OCI-LY7 (cell line): ENCODE measurements around the gene MFRP. TPM values are rescaled to one million over a fixed set of nuclear protein-coding genes. Genes with fewer than 3 reads are reported as not detected.
A peak's percentile ranks its signal among the peaks of the same experiment; 100 is the strongest.

Experiments used
- BruUV-seq: library from RNA; stranded (reverse); fragments of 400-500 nt; replicated peaks from 2 replicates; lab custom pipeline; 2021; lab: Mats Ljungman, UMichigan
- CTCF ChIA-PET: fragments of 300-600 bp; sonication (Branson Sonifier 250); formaldehyde crosslinking; loops from one replicate; lab custom pipeline; 2022; ENCODE audit warnings: antibody characterized with exemption; ENCODE audit not compliant: unreplicated experiment; lab: Charles Lee
- POLR2A ChIA-PET: fragments of 300-600 bp; sonication (Branson Sonifier 250); formaldehyde crosslinking; loops from one replicate; lab custom pipeline; 2022; ENCODE audit warnings: antibody characterized with exemption; lab: Charles Lee
- DNase-seq: peaks from one replicate; pipeline ENCODE4 v3.0.0-alpha.2; 2015; ENCODE audit warnings: low spot score
- H2AFZ ChIP-seq: fragments of 200-600 bp; sonication (generic), shearing (Covaris generic); 2 replicates; pipeline ENCODE4 v1.6.1; 2014; ENCODE audit warnings: mild to moderate bottlenecking, antibody characterized with exemption, low read length, moderate library complexity
- H3K27ac ChIP-seq: fragments of 200-600 bp; sonication (generic); 2 replicates; pipeline ENCODE4 v1.5.1; 2014; ENCODE audit warnings: mixed run types, low read depth, mild to moderate bottlenecking, moderate library complexity, low read length, inconsistent platforms; ENCODE audit not compliant: poor library complexity, severe bottlenecking
- H3K36me3 ChIP-seq: fragments of 200-600 bp; sonication (generic); 2 replicates; pipeline ENCODE4 v1.6.1; 2014; ENCODE audit warnings: mild to moderate bottlenecking, antibody characterized with exemption, low read length, moderate library complexity, mixed read lengths; ENCODE audit not compliant: insufficient read depth
- H3K4me1 ChIP-seq: fragments of 200-600 bp; sonication (generic); 2 replicates; pipeline ENCODE4 v1.5.1; 2014; ENCODE audit warnings: mild to moderate bottlenecking, low read length; ENCODE audit not compliant: insufficient read depth, poor library complexity, severe bottlenecking
- H3K4me2 ChIP-seq: fragments of 200-600 bp; sonication (generic); 2 replicates; pipeline ENCODE4 v1.6.1; 2014; ENCODE audit warnings: mild to moderate bottlenecking, low read length
- H3K4me3 ChIP-seq: fragments of 200-600 bp; sonication (generic); 2 replicates; pipeline ENCODE4 v1.5.1; 2014; ENCODE audit warnings: mild to moderate bottlenecking, low read depth, low read length; ENCODE audit not compliant: poor library complexity, severe bottlenecking
- H3K79me2 ChIP-seq: fragments of 200-600 bp; sonication (generic); 2 replicates; pipeline ENCODE4 v1.6.1; 2016; ENCODE audit warnings: low read depth, mild to moderate bottlenecking, low read length, moderate library complexity, mixed read lengths; ENCODE audit not compliant: insufficient read depth
- H3K9me2 ChIP-seq: fragments of 200-600 bp; sonication (generic); 2 replicates; pipeline ENCODE4 v1.6.1; 2016; ENCODE audit warnings: mild to moderate bottlenecking, low read length, mixed read lengths; ENCODE audit not compliant: insufficient read depth
- H3K9me3 ChIP-seq: fragments of 200-600 bp; sonication (generic); 2 replicates; pipeline ENCODE4 v1.6.1; 2014; ENCODE audit warnings: mild to moderate bottlenecking, mixed run types, low read length, mixed read lengths
- H4K20me1 ChIP-seq: fragments of 200-600 bp; sonication (generic); 2 replicates; pipeline ENCODE4 v1.6.1; 2014; ENCODE audit warnings: mild to moderate bottlenecking, antibody characterized with exemption, low read length, moderate library complexity, mixed read lengths; ENCODE audit not compliant: insufficient read depth
- CTCF ChIP-seq: fragments of 200-600 bp; sonication (generic); conservative IDR thresholded peaks from 2 replicates; pipeline ENCODE4 v1.5.1; 2014; ENCODE audit warnings: mild to moderate bottlenecking, antibody characterized with exemption, low read length, moderate library complexity, mixed read lengths
- EZH2phosphoT487 ChIP-seq: fragments of 200-600 bp; sonication (generic); IDR thresholded peaks from 2 replicates; pipeline ENCODE4 v1.6.1; 2018; ENCODE audit warnings: low read depth, borderline replicate concordance, mild to moderate bottlenecking, mixed run types, antibody characterized with exemption, low read length, moderate library complexity, mixed read lengths
- intact Hi-C: fragments of 100-400 bp; cut with micrococcal nuclease; formaldehyde crosslinking; loops from one replicate; pipeline ENCODE4 v1.10.0; 2022; ENCODE audit not compliant: unreplicated experiment
- total RNA-seq, 2 experiments: library from RNA; depleted of rRNA in 1 of 2; stranded (reverse); fragments of >200 nt in 1 of 2; shearing (Covaris generic) in 1 of 2; gene quantifications; 2 replicates each; pipeline ENCODE4 v1.2.3, GENCODE V29; 2014 to 2022

The MFRP gene
- total RNA-seq, 2 experiments from 2014 or later: not detected

GRCh38 chr11:119315131-119316015 is 31.1 kb downstream of the MFRP start:
- no peaks in the 10 kb centered on the region for H3K79me2 ChIP-seq
- no peaks in the 10 kb centered on the region for H3K9me3 ChIP-seq
- H3K4me2 ChIP-seq: peak overlapping the region; percentile 61
- intact Hi-C loops: no loop called here
- H3K4me1 ChIP-seq: peaks cover 36% of the 10 kb centered on the region
- DNase-seq: peak; percentile 73
- H2AFZ ChIP-seq: no peak overlapping the region
- no peaks in the 10 kb centered on the region for H3K9me2 ChIP-seq
- no peaks in the 10 kb centered on the region for H4K20me1 ChIP-seq
- H3K4me3 ChIP-seq: peak overlapping the region; percentile 20
- no peak overlapping the region for H3K27ac ChIP-seq
- no TSS peak for BruUV-seq
- POLR2A ChIA-PET: no interaction called here
- TF ChIP-seq CTCF (0 out of 2 replicates have a peak, but pooled peaks have one; percentile 16), EZH2phosphoT487 (no peak)
- CTCF ChIA-PET: interaction anchor here (0.6 kb wide), 1 partner anchor 382 kb away, joined by 3 read pairs; no protein-coding TSS in a partner anchor
- no peaks in the 10 kb centered on the region for H3K36me3 ChIP-seq

GRCh38 chr11:119314726-119315125 is 31.8 kb downstream of the MFRP start:
- no peak overlapping the region for H3K4me3 ChIP-seq
- DNase-seq: no peak
- no peaks in the 10 kb centered on the region for H3K9me2 ChIP-seq
- H4K20me1 ChIP-seq: no peaks in the 10 kb centered on the region
- H3K9me3 ChIP-seq: no peaks in the 10 kb centered on the region
- H3K36me3 ChIP-seq: no peaks in the 10 kb centered on the region
- no TSS peak for BruUV-seq
- H3K4me1 ChIP-seq: peaks cover 30% of the 10 kb centered on the region
- H3K4me2 ChIP-seq: peak overlapping the region; percentile 61
- no peak for TF ChIP-seq CTCF
- TF ChIP-seq EZH2phosphoT487: no peak
- CTCF ChIA-PET: interaction anchor here (0.6 kb wide), 1 partner anchor 383 kb away, joined by 3 read pairs; no protein-coding TSS in a partner anchor
- POLR2A ChIA-PET: no interaction called here
- no peak overlapping the region for H2AFZ ChIP-seq
- H3K79me2 ChIP-seq: no peaks in the 10 kb centered on the region
- intact Hi-C loops: no loop called here
- H3K27ac ChIP-seq: no peak overlapping the region

- no peak overlapping the region for H3K27ac ChIP-seq
- H2AFZ ChIP-seq: no peak overlapping the region
- CTCF ChIA-PET: no interaction called here
- no peak overlapping the region for H3K4me2 ChIP-seq
- no peaks in the 10 kb centered on the region for H4K20me1 ChIP-seq
- peaks cover 9% of the 10 kb centered on the region for H3K4me1 ChIP-seq
- no TSS peak for BruUV-seq
- intact Hi-C loops: no loop called here
- no peaks in the 10 kb centered on the region for H3K79me2 ChIP-seq
- H3K36me3 ChIP-seq: peaks cover 8% of the 10 kb centered on the region; the same call in 1 of the 2 replicates
- TF ChIP-seq EZH2phosphoT487: no peak
- TF ChIP-seq CTCF: no peak
- no peaks in the 10 kb centered on the region for H3K9me3 ChIP-seq
- H3K4me3 ChIP-seq: no peak overlapping the region
- no peak for DNase-seq
- POLR2A ChIA-PET: no interaction called here
- no peaks in the 10 kb centered on the region for H3K9me2 ChIP-seq
These were observed 35.8 kb downstream of the MFRP start for GRCh38 chr11:119310682-119311052.
